ENCODE data around the gene OR7E24.

- TF ChIP-seq CTCF (IDR thresholded peaks at IDR 0.05) (no peak), POLR2A (IDR thresholded peaks at IDR 0.05) (no peak)
Measured at GRCh38 chr19:9250630-9251029, at the start of gene OR7E24.

Data from esophagus squamous epithelium (tissue), 4 donors.